Measurements from ENCODE around the gene KIF12. TPM values are rescaled to one million over a fixed set of nuclear protein-coding genes. Genes with fewer than 3 reads are reported as not detected.

KIF12 gene
- total and polyA plus RNA-seq, 2 of the 13 experiments (the other 11 are each of a cell fraction or from before 2014, with no cell fraction given), result 1.8 to 12.5 TPM

GRCh38 chr9:114082017-114082762, 16.9 kb downstream of the KIF12 start (continued):
- TF ChIP-seq TMF1 (CRISPR knock-in tag; IDR thresholded peaks at IDR 0.05; ENCODE audit: low read depth) (no peak; the same call in 1 of the 2 replicates), SMAD1 (CRISPR knock-in tag; IDR thresholded peaks at IDR 0.05; ENCODE audit: borderline replicate concordance, low read depth) (peak; percentile 21; the same call in 1 of the 2 replicates), ZNF441 (CRISPR knock-in tag; IDR thresholded peaks at IDR 0.05; ENCODE audit: borderline replicate concordance) (peak; percentile 75), ATF7-NPFF (CRISPR knock-in tag; IDR thresholded peaks at IDR 0.05; ENCODE audit: low read depth) (peak; percentile 23; the same call in 1 of the 2 replicates), ZFP1 (CRISPR knock-in tag; IDR thresholded peaks at IDR 0.05) (peak; percentile 66; the same call in 1 of the 2 replicates), CEBPB (IDR thresholded peaks at IDR 0.05; ENCODE audit: borderline replicate concordance, low read depth, low read length) (peak; percentile 86; the same call in 1 of the 2 replicates), ZNF296 (CRISPR knock-in tag; conservative IDR thresholded peaks at IDR 0.05) (no peak), HNRNPL (IDR thresholded peaks at IDR 0.05; ENCODE audit: low read depth, low read length) (0 out of 2 replicates have a peak, but pooled peaks have one; percentile 24), NFE2L2 (IDR thresholded peaks at IDR 0.05; ENCODE audit: low read length) (no peak), EP300 (IDR thresholded peaks at IDR 0.05; ENCODE audit: low read depth in 2 of 2, low read length in 2 of 2) (peak in 1 of 2 experiments; percentile 69; a peak in 2 of 4 replicates), EP300 (CRISPR knock-in tag; IDR thresholded peaks at IDR 0.05; ENCODE audit: borderline replicate concordance) (peak; percentile 77; the same call in 1 of the 2 replicates), FOXM1 (CRISPR knock-in tag; IDR thresholded peaks at IDR 0.05) (no peak), IRF2 (CRISPR knock-in tag; IDR thresholded peaks at IDR 0.05) (peak; percentile 2; the same call in 1 of the 2 replicates), KLF12 (CRISPR knock-in tag; IDR thresholded peaks at IDR 0.05; ENCODE audit: borderline replicate concordance) (no peak), ZBTB10 (CRISPR knock-in tag; IDR thresholded peaks at IDR 0.05; ENCODE audit: borderline replicate concordance) (0 out of 2 replicates have a peak, but pooled peaks have one; percentile 20), ARID5B (CRISPR knock-in tag; IDR thresholded peaks at IDR 0.05) (peak; percentile 59), ZNF720 (CRISPR knock-in tag; IDR thresholded peaks at IDR 0.05) (0 out of 2 replicates have a peak, but pooled peaks have one; percentile 75), DZIP1 (CRISPR knock-in tag; IDR thresholded peaks at IDR 0.05) (no peak)
